Neuron (in vitro differentiated cells): ENCODE data around the gene GATA5.

Experiments used
- H2AFZ ChIP-seq: one replicate; pipeline ENCODE4 v1.6.1; 2013; ENCODE audit warnings: low read depth, mild to moderate bottlenecking, inconsistent platforms, low read length, moderate library complexity
- H3K27me3 ChIP-seq: one replicate; pipeline ENCODE4 v1.6.1; 2013; ENCODE audit warnings: low read length; ENCODE audit not compliant: insufficient read depth
- H3K36me3 ChIP-seq: one replicate; pipeline ENCODE4 v1.6.1; 2013; ENCODE audit warnings: low read length; ENCODE audit not compliant: insufficient read depth
- H3K4me1 ChIP-seq: one replicate; pipeline ENCODE4 v1.6.1; 2013; ENCODE audit warnings: low read length; ENCODE audit not compliant: insufficient read depth
- H3K4me3 ChIP-seq: 2 replicates; pipeline ENCODE4 v1.5.1; 2013; ENCODE audit warnings: mild to moderate bottlenecking, low read length, moderate library complexity
- H3K9me3 ChIP-seq: one replicate; pipeline ENCODE4 v1.6.1; 2013; ENCODE audit warnings: low read length

The GATA5 gene

DNA sequence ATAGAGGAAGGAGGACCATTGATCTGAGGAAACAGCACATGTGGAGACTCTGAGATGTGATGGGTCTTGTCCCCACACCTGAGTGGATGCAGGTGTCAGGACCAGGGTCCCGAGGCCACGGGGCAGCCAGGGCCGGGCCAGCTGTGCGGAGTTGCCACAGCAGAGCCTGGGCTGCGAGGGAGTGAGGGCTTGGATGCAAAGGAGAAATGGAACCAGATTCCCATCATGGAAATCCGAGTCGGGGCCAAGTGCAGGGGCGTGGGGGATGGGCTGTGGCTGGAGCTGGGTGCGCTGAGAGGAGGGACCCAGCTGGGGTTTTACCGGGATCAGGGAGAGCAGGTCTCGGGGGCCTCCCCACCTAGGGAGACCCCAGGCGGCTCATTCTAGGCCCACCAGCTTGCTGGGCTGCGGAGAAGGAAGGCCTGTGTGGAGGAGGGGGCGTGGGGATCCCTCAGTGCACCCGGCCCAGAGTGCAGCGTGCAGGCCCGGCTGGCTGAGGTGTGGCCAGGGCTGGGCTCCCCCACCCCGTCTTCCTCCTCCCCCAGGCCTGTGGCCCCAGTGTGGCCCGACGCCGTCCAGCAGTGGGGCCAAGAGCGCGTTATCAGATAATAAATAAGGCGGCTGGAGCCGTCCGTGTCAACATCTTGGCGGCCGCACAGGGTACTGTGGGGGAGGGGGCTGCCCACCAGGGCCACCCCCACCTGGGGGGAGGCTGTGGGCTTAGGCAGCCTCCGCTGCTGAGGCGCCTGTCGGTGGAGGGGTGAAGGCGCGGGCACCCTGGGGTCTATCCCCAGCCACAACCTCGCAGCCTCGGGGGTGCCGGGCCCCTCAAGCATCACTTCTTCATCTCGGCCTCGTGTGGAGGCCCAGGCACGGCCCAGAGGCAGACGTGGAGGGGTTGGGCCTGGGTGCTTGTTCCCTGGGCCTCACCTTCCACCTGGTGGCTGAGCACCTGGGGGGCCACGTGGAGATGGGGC lies 17.2 kb downstream of the GATA5 start:
- H3K27me3 ChIP-seq = peaks cover 80% of the 10 kb centered on the region
- no peak overlapping the region for H3K4me3 ChIP-seq
- no peaks in the 10 kb centered on the region for H3K4me1 ChIP-seq
- no peak overlapping the region for H2AFZ ChIP-seq
- H3K9me3 ChIP-seq = no peaks in the 10 kb centered on the region
- no peaks in the 10 kb centered on the region for H3K36me3 ChIP-seq

- H3K4me1 ChIP-seq = no peaks in the 10 kb centered on the region
Measured at GRCh38 chr20:62457831-62458230, 18.0 kb downstream of the GATA5 start.

DNA sequence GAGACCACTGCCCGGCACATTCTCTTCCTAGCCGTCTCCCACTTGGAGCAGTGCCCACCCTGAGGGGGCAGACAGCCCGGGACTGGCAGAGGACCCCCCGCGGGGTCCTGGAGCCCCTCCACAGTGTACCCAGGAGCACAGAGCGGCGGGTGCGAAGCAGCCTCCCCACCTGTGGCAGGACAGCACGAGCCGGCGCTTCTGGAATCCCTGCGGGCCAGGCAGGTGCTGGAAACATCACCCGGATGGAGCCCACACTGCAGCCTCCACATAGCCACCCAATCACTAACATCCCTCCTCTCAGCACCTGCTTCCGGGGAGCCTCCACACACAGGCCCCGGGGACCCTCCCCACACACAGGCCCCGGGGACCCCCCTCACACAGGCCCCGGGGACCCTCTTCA lies 18.7 kb downstream of the GATA5 start:
- no peaks in the 10 kb centered on the region for H3K36me3 ChIP-seq
- H3K4me3 ChIP-seq = no peak overlapping the region
- no peaks in the 10 kb centered on the region for H3K9me3 ChIP-seq
- H3K27me3 ChIP-seq = peaks cover 74% of the 10 kb centered on the region
- H3K4me1 ChIP-seq = no peaks in the 10 kb centered on the region
- H2AFZ ChIP-seq = no peak overlapping the region

More at GRCh38 chr20:62457831-62458230, 18.0 kb downstream of the GATA5 start:
- Histone ChIP-seq H2AFZ (no peak overlapping the region), H3K36me3 (no peaks in the 10 kb centered on the region), H3K27me3 (peaks cover 81% of the 10 kb centered on the region), H3K4me3 (no peak overlapping the region), H3K9me3 (no peaks in the 10 kb centered on the region)

GRCh38 chr20:62455929-62456328 lies 19.9 kb downstream of the GATA5 start:
- H3K36me3 ChIP-seq = no peaks in the 10 kb centered on the region
- peaks cover 62% of the 10 kb centered on the region for H3K27me3 ChIP-seq
- H3K4me1 ChIP-seq = no peaks in the 10 kb centered on the region
- H3K9me3 ChIP-seq = no peaks in the 10 kb centered on the region
- no peak overlapping the region for H3K4me3 ChIP-seq
- no peak overlapping the region for H2AFZ ChIP-seq

- Histone ChIP-seq H3K36me3 (no peaks in the 10 kb centered on the region), H2AFZ (no peak overlapping the region), H3K9me3 (no peaks in the 10 kb centered on the region), H3K27me3 (peaks cover 60% of the 10 kb centered on the region), H3K4me1 (no peaks in the 10 kb centered on the region), H3K4me3 (no peak overlapping the region)
Measured at GRCh38 chr20:62454904-62455636, 20.7 kb downstream of the GATA5 start.

DNA sequence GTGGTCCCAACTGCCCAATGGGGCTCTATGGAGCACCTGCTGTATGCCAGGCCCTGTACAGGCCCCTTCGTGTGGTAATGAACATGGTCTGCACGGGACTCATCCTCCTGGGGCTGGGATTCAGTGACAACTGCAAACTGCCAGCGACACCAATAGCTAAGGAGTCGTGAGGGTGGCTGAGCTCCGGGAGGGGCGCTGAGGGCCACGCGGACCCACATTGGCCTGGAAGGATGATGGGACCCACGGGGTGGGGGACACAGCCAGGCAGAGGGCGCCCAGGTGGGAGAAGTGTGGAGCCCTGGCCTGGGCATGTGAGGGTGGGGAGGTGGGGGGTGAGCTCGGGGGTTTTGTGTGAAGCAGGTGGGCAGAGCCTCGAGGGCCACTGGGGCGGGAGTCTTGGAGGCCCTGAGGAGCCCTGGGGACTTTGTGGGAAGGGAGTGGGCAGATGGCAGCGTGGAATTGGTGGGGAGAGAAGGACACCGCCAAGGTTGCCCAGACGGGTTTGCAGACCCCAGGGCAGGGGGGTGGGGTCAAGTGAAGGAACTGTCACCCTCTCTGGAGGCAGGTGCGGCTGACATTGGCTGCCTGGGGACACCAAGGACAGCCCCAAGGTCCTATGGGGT lies 22.5 kb downstream of the GATA5 start:
- Histone ChIP-seq H3K9me3 (no peaks in the 10 kb centered on the region), H3K27me3 (peaks cover 52% of the 10 kb centered on the region), H3K4me1 (peaks cover 7% of the 10 kb centered on the region), H2AFZ (no peak overlapping the region), H3K36me3 (no peaks in the 10 kb centered on the region), H3K4me3 (no peak overlapping the region)

- Histone ChIP-seq H2AFZ (no peak overlapping the region), H3K4me1 (peaks cover 7% of the 10 kb centered on the region), H3K27me3 (peaks cover 45% of the 10 kb centered on the region), H3K36me3 (no peaks in the 10 kb centered on the region), H3K4me3 (no peak overlapping the region), H3K9me3 (no peaks in the 10 kb centered on the region)
Measured at GRCh38 chr20:62452475-62453095, 23.2 kb downstream of the GATA5 start.

DNA sequence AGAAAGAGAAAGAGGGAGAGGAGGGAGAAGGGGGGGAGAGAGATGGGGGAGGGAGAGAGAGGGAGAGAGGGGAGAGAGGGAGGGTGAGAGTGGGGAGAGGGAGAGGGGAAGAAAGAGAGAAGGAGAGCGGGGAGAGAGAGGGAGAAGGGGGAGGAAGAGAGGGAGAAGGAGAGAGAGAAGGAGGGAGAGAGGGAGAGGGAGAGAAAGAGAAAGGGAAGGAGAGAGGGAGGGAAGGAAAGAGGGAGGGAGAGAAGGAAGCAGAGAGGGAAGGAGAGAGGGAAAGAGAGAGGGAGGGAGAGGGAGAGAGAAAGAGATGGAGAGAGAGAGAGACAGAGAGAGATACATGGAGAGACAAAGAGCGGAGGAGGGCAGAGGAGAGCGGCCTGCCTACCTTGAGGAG lies 23.8 kb downstream of the GATA5 start:
- Histone ChIP-seq H3K4me3 (no peak overlapping the region), H3K9me3 (no peaks in the 10 kb centered on the region), H3K36me3 (no peaks in the 10 kb centered on the region), H3K4me1 (peaks cover 7% of the 10 kb centered on the region), H2AFZ (no peak overlapping the region), H3K27me3 (peaks cover 39% of the 10 kb centered on the region)

DNA sequence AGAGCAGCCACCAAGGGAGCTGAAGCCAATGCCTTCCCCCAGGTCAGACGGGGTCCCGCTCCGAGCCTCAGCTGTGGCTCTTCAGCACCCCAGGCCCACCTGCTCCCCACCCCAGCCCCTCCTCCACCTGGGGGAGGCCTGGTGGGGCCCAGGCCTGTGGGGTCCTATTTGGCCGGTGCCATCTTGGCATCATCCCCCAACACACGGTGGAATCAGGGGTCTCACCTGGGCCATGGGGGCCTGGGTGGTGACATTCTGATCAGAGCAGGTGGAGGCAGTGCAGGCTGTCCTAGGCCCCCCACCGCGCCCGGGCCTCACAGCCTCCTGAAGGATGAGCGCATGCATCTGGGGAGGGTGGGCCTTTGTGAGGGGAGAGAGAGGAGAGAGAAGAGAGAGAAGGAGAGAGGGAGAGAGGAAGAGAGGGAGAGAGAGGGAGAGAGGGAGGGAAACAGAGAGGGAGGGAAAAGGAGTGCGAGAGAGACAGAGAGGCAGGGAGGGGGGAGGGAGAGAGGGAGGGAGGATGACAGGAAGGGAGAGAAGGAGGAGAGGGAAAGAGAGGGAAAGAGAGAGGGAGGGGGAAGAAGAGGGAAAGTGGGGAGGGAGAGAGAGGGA lies 24.5 kb downstream of the GATA5 start:
- H3K36me3 ChIP-seq = no peaks in the 10 kb centered on the region
- no peak overlapping the region for H3K4me3 ChIP-seq
- H3K27me3 ChIP-seq = peaks cover 33% of the 10 kb centered on the region
- H3K9me3 ChIP-seq = no peaks in the 10 kb centered on the region
- H3K4me1 ChIP-seq = peaks cover 7% of the 10 kb centered on the region
- H2AFZ ChIP-seq = no peak overlapping the region

DNA sequence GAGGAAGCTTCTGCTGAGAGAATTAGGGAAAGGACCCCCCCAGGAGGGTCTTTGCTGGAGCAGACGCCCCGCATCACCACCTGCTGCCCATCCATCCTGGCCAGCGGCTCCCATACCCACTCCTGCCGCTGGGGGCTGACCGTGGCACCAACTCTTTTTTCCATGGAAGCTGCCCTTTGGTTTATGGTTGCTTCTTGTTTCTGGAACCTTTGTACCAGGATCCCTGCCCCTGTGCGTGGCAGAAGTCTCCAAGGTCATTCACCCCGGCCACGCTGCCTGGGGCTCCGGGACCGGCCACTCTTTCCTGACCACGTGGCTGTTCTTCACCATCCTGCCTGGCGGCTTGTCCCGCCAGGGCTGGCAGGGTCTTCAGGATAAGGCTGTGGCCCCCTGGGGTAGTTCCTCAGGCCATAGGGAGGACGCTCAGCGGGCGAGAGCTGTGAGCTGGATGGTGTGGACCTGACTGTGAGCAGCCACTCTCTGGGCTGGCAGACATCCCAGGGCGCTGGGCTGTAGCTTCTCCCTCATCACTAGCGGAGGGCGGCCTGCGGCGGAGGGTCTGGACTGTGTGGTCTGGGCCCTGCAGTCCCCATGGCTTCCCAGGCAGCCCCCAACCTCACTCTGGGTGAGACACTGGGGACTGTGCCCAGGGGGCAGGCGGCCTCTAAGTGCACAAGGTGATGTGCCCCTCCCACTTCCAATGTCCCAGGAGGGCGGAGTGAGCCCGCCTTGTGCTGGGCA lies 25.7 kb downstream of the GATA5 start:
- no peaks in the 10 kb centered on the region for H3K9me3 ChIP-seq
- H3K4me1 ChIP-seq = peaks cover 7% of the 10 kb centered on the region
- H3K4me3 ChIP-seq = no peak overlapping the region
- peaks cover 25% of the 10 kb centered on the region for H3K27me3 ChIP-seq
- no peak overlapping the region for H2AFZ ChIP-seq
- no peaks in the 10 kb centered on the region for H3K36me3 ChIP-seq

DNA sequence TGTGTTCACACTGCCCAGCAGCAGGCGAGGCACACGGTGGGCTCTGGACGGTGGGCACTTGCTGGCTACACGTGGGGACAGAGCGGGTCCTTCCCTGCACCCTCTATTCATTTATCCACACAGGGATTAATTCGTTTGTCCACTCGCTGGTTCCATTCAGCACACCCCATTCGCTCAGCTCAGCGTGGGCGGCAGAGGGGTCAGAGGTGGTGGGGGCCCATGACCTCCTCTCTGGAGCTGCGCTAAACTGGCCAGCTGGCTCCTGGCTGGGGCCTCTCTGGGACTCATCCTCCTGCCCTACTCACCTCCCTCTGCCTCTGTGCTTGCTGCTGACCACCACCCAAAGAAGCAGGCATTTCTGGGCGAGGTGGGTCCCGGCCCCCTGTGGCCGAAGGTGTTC lies 27.0 kb downstream of the GATA5 start:
- Histone ChIP-seq H3K36me3 (no peaks in the 10 kb centered on the region), H3K4me1 (peaks cover 7% of the 10 kb centered on the region), H3K9me3 (no peaks in the 10 kb centered on the region), H2AFZ (no peak overlapping the region), H3K27me3 (peaks cover 17% of the 10 kb centered on the region), H3K4me3 (no peak overlapping the region)

- H3K4me3 ChIP-seq = no peak overlapping the region
- H3K9me3 ChIP-seq = no peaks in the 10 kb centered on the region
- H2AFZ ChIP-seq = no peak overlapping the region
- no peaks in the 10 kb centered on the region for H3K36me3 ChIP-seq
- peaks cover 14% of the 10 kb centered on the region for H3K27me3 ChIP-seq
- H3K4me1 ChIP-seq = peaks cover 7% of the 10 kb centered on the region
Measured at GRCh38 chr20:62448038-62448437, 27.8 kb downstream of the GATA5 start.
